ENCODE data around the gene DMBX1. TPM values are rescaled to one million over a fixed set of nuclear protein-coding genes. Genes with fewer than 3 reads are reported as not detected.

The DMBX1 gene
- total RNA-seq, 4 donors from 2014 or later = 0.25 to 0.55 (median 0.30) TPM; not detected in 1

GRCh38 chr1:46489169-46489637 lies 433 bp upstream of the DMBX1 start:
- WGBS = 2% methylated on average over 23 of the region's 35 CpGs
- DNase-seq (ENCODE audit: low spot score in 2 of 2) = no peak
- TF ChIP-seq POLR2AphosphoS5 (IDR thresholded peaks at IDR 0.05) (no peak), CTCF (IDR thresholded peaks at IDR 0.05) (no peak), POLR2A (IDR thresholded peaks at IDR 0.05) (no peak), EP300 (IDR thresholded peaks at IDR 0.05) (no peak)

GRCh38 chr1:46490406-46490655 lies 695 bp downstream of the DMBX1 start:
- Histone ChIP-seq H3K27me3 (peaks cover 100% of the 10 kb centered on the region), H3K9me3 (no peaks in the 10 kb centered on the region), H3K36me3 (no peaks in the 10 kb centered on the region), H3K4me1 (peaks cover 34% of the 10 kb centered on the region), H3K27ac (no peak overlapping the region), H3K4me3 (peak overlapping the region; percentile 40)
- no peak for TF ChIP-seq CTCF (IDR thresholded peaks at IDR 0.05)
- no peak for TF ChIP-seq EP300 (IDR thresholded peaks at IDR 0.05)
- no peak for TF ChIP-seq POLR2A (IDR thresholded peaks at IDR 0.05)
- TF ChIP-seq POLR2AphosphoS5 (IDR thresholded peaks at IDR 0.05) = no peak
- 3% methylated on average over 14 of the region's 25 CpGs for WGBS
- no peak for DNase-seq (ENCODE audit: low spot score in 2 of 2)

More at GRCh38 chr1:46489169-46489637, 433 bp upstream of the DMBX1 start:
- Histone ChIP-seq H3K27me3 (peaks cover 100% of the 10 kb centered on the region), H3K36me3 (no peaks in the 10 kb centered on the region), H3K4me1 (peaks cover 34% of the 10 kb centered on the region), H3K9me3 (no peaks in the 10 kb centered on the region), H3K4me3 (peak overlapping the region; percentile 40), H3K27ac (no peak overlapping the region)

GRCh38 chr1:46490656-46491442 lies 1.2 kb downstream of the DMBX1 start:
- Histone ChIP-seq H3K27ac (no peak overlapping the region), H3K9me3 (no peaks in the 10 kb centered on the region), H3K27me3 (peaks cover 99% of the 10 kb centered on the region), H3K4me1 (peaks cover 30% of the 10 kb centered on the region), H3K36me3 (no peaks in the 10 kb centered on the region), H3K4me3 (peak overlapping the region; percentile 40)
- WGBS = 20% methylated on average over 37 of the region's 50 CpGs
- TF ChIP-seq EP300 (IDR thresholded peaks at IDR 0.05) (no peak), POLR2AphosphoS5 (IDR thresholded peaks at IDR 0.05) (peak in 2 of 3 donors; percentile 92 to 95)
- DNase-seq (ENCODE audit: low spot score in 2 of 2) = no peak

- peaks cover 95% of the 10 kb centered on the region for H3K27me3 ChIP-seq
- WGBS = 20% methylated on average over 25 of the region's 25 CpGs
Observed at GRCh38 chr1:46491443-46492268, 2.0 kb downstream of the DMBX1 start.

GRCh38 chr1:46492269-46492853 lies 2.7 kb downstream of the DMBX1 start:
- Histone ChIP-seq H3K27ac (no peak overlapping the region), H3K9me3 (no peaks in the 10 kb centered on the region), H3K4me3 (no peak overlapping the region), H3K36me3 (no peaks in the 10 kb centered on the region), H3K4me1 (peaks cover 29% of the 10 kb centered on the region), H3K27me3 (peaks cover 93% of the 10 kb centered on the region)
- no peak for DNase-seq (ENCODE audit: low spot score in 2 of 2)
- no peak for TF ChIP-seq POLR2AphosphoS5 (IDR thresholded peaks at IDR 0.05)
- TF ChIP-seq POLR2A (IDR thresholded peaks at IDR 0.05) = no peak
- no peak for TF ChIP-seq CTCF (IDR thresholded peaks at IDR 0.05)
- no peak for TF ChIP-seq EP300 (IDR thresholded peaks at IDR 0.05)
- 36% methylated on average over 11 of the region's 11 CpGs for WGBS

More at GRCh38 chr1:46491443-46492268, 2.0 kb downstream of the DMBX1 start:
- no peak for DNase-seq (ENCODE audit: low spot score in 2 of 2)
- H3K4me1 ChIP-seq = peaks cover 29% of the 10 kb centered on the region
- TF ChIP-seq POLR2AphosphoS5 (IDR thresholded peaks at IDR 0.05) (no peak), EP300 (IDR thresholded peaks at IDR 0.05) (no peak), POLR2A (IDR thresholded peaks at IDR 0.05) (no peak), CTCF (IDR thresholded peaks at IDR 0.05) (no peak)
- no peaks in the 10 kb centered on the region for H3K36me3 ChIP-seq
- no peak overlapping the region for H3K4me3 ChIP-seq
- H3K27ac ChIP-seq = no peak overlapping the region
- H3K9me3 ChIP-seq = no peaks in the 10 kb centered on the region

Measured in suprapubic skin (tissue), 4 donors.